Adrenal gland (tissue), 12 donors: ENCODE results near the gene DIP2C. TPM values are rescaled to one million over a fixed set of nuclear protein-coding genes. Genes with fewer than 3 reads are reported as not detected.

Experiments used
- DNase-seq, 7 donors: peaks; one replicate each; pipeline ENCODE4 v3.0.0-alpha.2; 2019 to 2020
- H3K27ac ChIP-seq, 5 donors: fragments of 200-600 bp; sonication (generic) in 4 of 5; 1 replicate in 3 of 5; 2 replicates in 2 of 5; pipeline versions ENCODE4 v1.5.1 to v1.8.0; 2016 to 2020; ENCODE audit warnings: mild to moderate bottlenecking in 1 of 5
- H3K27me3 ChIP-seq: fragments of 200-600 bp; 2 replicates; pipeline ENCODE4 v1.8.0; 2021
- H3K36me3 ChIP-seq, 2 donors: fragments of 200-600 bp; replicated peaks in 1 of 2; 1 replicate in 1 of 2; 2 replicates in 1 of 2; pipeline versions ENCODE4 v1.5.1 to v1.8.0; 2018 to 2022
- H3K4me1 ChIP-seq, 2 donors: fragments of 200-600 bp; replicated peaks in 1 of 2; 1 replicate in 1 of 2; 2 replicates in 1 of 2; pipeline versions ENCODE4 v1.5.1 to v1.8.0; 2018 to 2021
- H3K4me3 ChIP-seq, 4 donors: fragments of 200-600 bp; sonication (generic) in 3 of 4; one replicate each; pipeline ENCODE4 v1.5.1; 2016 to 2018
- H3K9me3 ChIP-seq, 3 donors: fragments of 200-600 bp; sonication (generic) in 1 of 3; replicated peaks in 1 of 3; 1 replicate in 2 of 3; 2 replicates in 1 of 3; pipeline versions ENCODE4 v1.5.1 to v1.8.0; 2016 to 2021
- POLR2A ChIP-seq, 2 donors: fragments of 450-650 bp; IDR thresholded peaks; one replicate each; pipeline ENCODE4 v1.6.1; 2017; ENCODE audit warnings: antibody characterized with exemption in 2 of 2, mild to moderate bottlenecking in 2 of 2, moderate library complexity in 1 of 2
- WGBS, 4 donors: extraction: QIAGEN DNeasy Blood & Tissue Kit in 2 of 4; methylation state at CpG; one replicate each; pipeline versions ENCODE4 v1.1.5 to v1.1.7; 2013 to 2017; 5-methylcytosine and 5-hydroxymethylcytosine counted together
- intact Hi-C, 2 donors: fragments of 100-400 bp; cut with DNase I; formaldehyde crosslinking; loops; one replicate each; pipeline versions ENCODE4 v1.14.1 to v1.15.0; 2022 to 2023
- polyA plus RNA-seq, 3 donors: library from polyadenylated mRNA; stranded (reverse); fragments of 200-250 nt in 2 of 3; fragments of 350-450 nt in 1 of 3; fragmentation: Illumina TruSeq in 1 of 3; extraction: RNeasy Lipid Tissue Mini Kit (QIAGEN cat#74804) in 1 of 3; gene quantifications; one replicate each; pipeline ENCODE4 v1.2.3, GENCODE V29; 2013 to 2014
- total RNA-seq, 9 donors: library from RNA; depleted of rRNA in 4 of 9; stranded (reverse); fragments of >200 nt in 4 of 9; fragments of 120-200 nt in 1 of 9; fragmentation: NEBNext Ultra II Directional in 1 of 9; extraction: Animal tissue kit (Norgen Biotek cat#: 25700) in 1 of 9; gene quantifications; one replicate each; pipeline versions ENCODE4 v1.1.0 to v1.2.4, GENCODE V29; 2013 to 2023
- TF ChIP-seq, protein P1 (sequence below), 6 experiments: fragments of 450-650 bp in 4 of 6; fragments of 200-600 bp in 2 of 6; sonication (generic) in 1 of 6; IDR thresholded peaks; 1 replicate in 5 of 6; 2 replicates in 1 of 6; pipeline versions ENCODE4 v1.5.1 to v1.8.0; 2016 to 2021; ENCODE audit warnings: antibody characterized with exemption in 6 of 6, mild to moderate bottlenecking in 2 of 6, moderate library complexity in 1 of 6
- donor health status: healthy with polysubstance abuse.
- donor health status: Bipolar disorder and iron deficiency.
- donor health status: DM: yes; HTN: yes; CAD: no.
- donor health status: DM: no; HTN: no; CAD: no.
- donor health status: DM: no; HTN: no; CAD: no.
- donor health status: DM: yes; HTN: yes; CAD: no.

DIP2C gene
- total and polyA plus RNA-seq, 12 donors: 4.8 to 23.9 (median 19.7) TPM

DNA sequence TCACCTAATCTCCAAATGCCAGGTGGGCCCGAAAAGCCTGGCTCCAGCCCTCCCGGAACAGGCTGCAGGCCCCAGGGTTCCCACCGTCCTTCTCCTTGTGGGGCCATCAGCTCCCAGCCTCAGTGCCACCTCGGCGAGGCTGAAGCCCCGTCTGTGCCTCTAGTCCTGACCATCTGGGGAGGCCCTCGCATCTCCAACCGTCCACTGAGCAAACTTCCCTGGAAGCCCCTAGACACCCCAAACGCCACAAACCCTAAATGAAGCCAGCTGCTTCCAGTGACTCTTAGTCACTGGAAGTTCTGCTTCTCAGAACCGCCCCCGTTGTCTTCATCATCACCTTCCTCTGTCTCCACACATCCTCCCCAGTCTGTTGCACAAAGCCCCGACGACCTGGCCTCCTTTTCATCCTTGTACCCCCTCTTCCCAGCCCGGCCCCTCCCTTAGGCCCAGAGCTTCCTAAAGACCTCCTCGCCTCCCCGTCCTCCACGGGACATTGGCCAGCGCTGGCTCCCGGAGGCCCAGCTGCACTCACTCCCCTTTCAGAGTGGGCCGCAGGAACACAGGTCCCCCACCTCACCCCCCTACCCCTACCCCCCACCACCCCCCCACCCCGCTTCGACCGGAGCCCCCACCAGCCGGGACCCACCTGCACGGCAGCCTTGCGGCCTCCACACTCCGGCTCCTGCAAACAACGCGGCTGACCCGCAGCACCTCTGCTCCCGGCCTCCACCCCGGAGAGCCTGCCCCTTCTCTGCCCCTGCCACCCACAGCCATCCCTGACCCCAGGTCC lies 1.1 kb upstream of the DIP2C start:
- H3K4me3 ChIP-seq: peak overlapping the region in 1 of 4 donors; percentile 62
- no peaks in the 10 kb centered on the region for H3K27me3 ChIP-seq
- intact Hi-C loops: loop anchor here in 1 of 2 donors (10.0 kb wide), 1 partner anchor 74 kb away; no protein-coding TSS in a partner anchor
- peak overlapping the region in 4 of 5 donors; percentile 59 to 88 (median 74) for H3K27ac ChIP-seq
- peaks cover 3 to 13% of the 10 kb centered on the region in 2 donors for H3K4me1 ChIP-seq
- WGBS, 4 donors: 76 to 92% (median 82%) methylated on average over 21 to 32 of the region's 32 CpGs
- H3K9me3 ChIP-seq: no peaks in the 10 kb centered on the region
- no peak for DNase-seq
- TF ChIP-seq, protein P1, sequence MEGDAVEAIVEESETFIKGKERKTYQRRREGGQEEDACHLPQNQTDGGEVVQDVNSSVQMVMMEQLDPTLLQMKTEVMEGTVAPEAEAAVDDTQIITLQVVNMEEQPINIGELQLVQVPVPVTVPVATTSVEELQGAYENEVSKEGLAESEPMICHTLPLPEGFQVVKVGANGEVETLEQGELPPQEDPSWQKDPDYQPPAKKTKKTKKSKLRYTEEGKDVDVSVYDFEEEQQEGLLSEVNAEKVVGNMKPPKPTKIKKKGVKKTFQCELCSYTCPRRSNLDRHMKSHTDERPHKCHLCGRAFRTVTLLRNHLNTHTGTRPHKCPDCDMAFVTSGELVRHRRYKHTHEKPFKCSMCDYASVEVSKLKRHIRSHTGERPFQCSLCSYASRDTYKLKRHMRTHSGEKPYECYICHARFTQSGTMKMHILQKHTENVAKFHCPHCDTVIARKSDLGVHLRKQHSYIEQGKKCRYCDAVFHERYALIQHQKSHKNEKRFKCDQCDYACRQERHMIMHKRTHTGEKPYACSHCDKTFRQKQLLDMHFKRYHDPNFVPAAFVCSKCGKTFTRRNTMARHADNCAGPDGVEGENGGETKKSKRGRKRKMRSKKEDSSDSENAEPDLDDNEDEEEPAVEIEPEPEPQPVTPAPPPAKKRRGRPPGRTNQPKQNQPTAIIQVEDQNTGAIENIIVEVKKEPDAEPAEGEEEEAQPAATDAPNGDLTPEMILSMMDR (IDR thresholded peaks at IDR 0.05): no peak
- TF ChIP-seq POLR2A (IDR thresholded peaks at IDR 0.05): no peak
- H3K36me3 ChIP-seq: no peaks in the 10 kb centered on the region

DNA sequence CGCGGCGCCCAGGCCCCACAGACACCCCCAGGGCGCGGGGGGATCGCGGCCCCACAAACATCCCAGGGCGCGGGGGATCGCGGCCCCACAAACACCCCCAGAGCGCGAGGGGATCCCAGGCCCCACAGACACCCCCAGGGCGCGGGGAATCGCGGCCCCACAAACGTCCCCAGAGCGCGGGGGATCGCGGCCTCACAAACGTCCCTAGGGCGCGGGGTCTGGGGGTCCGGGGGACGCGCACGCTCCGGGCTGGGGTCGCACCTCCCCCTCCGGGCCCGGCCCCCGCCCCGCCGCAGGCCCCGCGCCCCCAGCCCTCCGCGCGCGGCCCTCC lies 382 bp downstream of the DIP2C start:
- H3K27me3 ChIP-seq: no peaks in the 10 kb centered on the region
- H3K36me3 ChIP-seq: no peaks in the 10 kb centered on the region
- peaks cover 3 to 16% of the 10 kb centered on the region in 2 donors for H3K4me1 ChIP-seq
- no peak for DNase-seq
- intact Hi-C loops: loop anchor here (10.0 kb wide), 2 partner anchors 174 to 184 kb away; no protein-coding TSS in a partner anchor
- TF ChIP-seq, protein P1 (IDR thresholded peaks at IDR 0.05): no peak
- TF ChIP-seq POLR2A (IDR thresholded peaks at IDR 0.05): no peak
- H3K27ac ChIP-seq: peak overlapping the region in 4 of 5 donors; percentile 39 to 91 (median 79)
- 1 to 4% (median 2%) methylated on average over 11 to 40 of the region's 42 CpGs for WGBS, 4 donors
- H3K9me3 ChIP-seq: no peaks in the 10 kb centered on the region
- peak overlapping the region in 3 of 4 donors; percentile 25 to 65 (median 27) for H3K4me3 ChIP-seq

DNA sequence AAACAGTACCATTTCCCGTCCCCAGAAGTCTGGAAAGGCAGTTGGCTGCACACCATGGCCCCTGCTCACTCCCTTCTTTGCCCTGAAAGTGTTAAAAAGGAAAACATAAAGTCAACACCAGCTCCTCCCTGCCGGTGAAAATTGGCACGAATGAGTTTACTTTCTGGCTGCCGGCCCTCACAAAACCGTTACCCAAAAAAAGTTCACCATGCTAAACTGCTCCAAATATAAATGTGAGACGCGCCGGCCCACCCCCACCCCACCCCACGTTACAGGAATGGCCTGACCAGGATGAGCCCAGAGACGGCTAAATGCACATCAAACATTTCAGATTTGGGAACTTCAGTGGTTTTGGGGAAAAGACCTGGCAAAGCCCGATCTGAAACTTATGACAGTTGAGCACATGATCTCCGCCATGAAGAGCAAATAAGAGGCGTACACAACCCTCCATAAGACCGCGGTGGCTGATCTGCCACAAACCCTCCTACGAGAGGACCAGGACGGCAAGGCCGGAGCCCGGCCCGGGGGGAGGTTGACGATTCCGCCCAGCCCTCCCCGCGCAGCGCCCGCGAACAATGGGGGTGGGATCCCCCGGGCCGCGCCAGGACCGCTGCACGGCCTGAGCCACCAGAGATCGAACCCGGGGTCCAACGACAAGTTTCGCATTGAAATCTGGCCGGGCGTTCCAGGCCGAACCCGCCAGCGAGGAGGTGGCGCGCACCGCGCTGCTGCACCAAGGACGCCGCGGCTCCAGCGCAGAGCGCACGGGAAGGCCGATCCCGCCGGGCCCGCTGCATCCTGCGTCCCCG lies 952 bp downstream of the DIP2C start:
- intact Hi-C loops: loop anchor here (10.0 kb wide), 2 partner anchors 174 to 184 kb away; no protein-coding TSS in a partner anchor
- peak in 1 of 2 donors; percentile 53 for TF ChIP-seq POLR2A (IDR thresholded peaks at IDR 0.05)
- TF ChIP-seq, protein P1 (IDR thresholded peaks at IDR 0.05): no peak
- Histone ChIP-seq H3K27ac (peak overlapping the region in 4 of 5 donors; percentile 39 to 91 (median 79)), H3K4me1 (peaks cover 3 to 18% of the 10 kb centered on the region in 2 donors), H3K27me3 (no peaks in the 10 kb centered on the region), H3K9me3 (no peaks in the 10 kb centered on the region), H3K36me3 (no peaks in the 10 kb centered on the region), H3K4me3 (peak overlapping the region in 3 of 4 donors; percentile 22 to 65 (median 27))
- DNase-seq: peak; percentile 45 to 65 (median 57)
- 3 to 11% (median 6%) methylated on average over 22 to 57 of the region's 57 CpGs for WGBS, 4 donors
